ENCODE results near the gene SLC41A3.

- TF ChIP-seq CTCF (IDR thresholded peaks at IDR 0.05) = no peak
- no peak for TF ChIP-seq POLR2A (IDR thresholded peaks at IDR 0.05)
- no peak for TF ChIP-seq POLR2AphosphoS5 (IDR thresholded peaks at IDR 0.05)
These were observed 41.0 kb upstream of the SLC41A3 start for GRCh38 chr3:126124896-126125295.
